ENCODE results near the gene PRDX5. TPM values are rescaled to one million over a fixed set of nuclear protein-coding genes. Genes with fewer than 3 reads are reported as not detected.
A peak's percentile ranks its signal among the peaks of the same experiment; 100 is the strongest.

The PRDX5 gene
- total and polyA plus RNA-seq, 2 donors from 2014 or later = 192 to 1,026 TPM

GRCh38 chr11:64316672-64317324 lies 1.1 kb upstream of the PRDX5 start:
- DNase-seq (peak in 2 of 5 donors; percentile 30 to 66), FAIRE-seq (no peak)
- Histone ChIP-seq H3K27ac (ENCODE audit: low read depth in 2 of 2, low read length in 2 of 2) (peak overlapping the region; percentile 100), H3K4me1 (ENCODE audit: control insufficient read depth in 2 of 3, insufficient read depth in 2 of 3, low read depth in 1 of 3, low read length in 3 of 3) (peaks cover 0 to 13% (median 6%) of the 10 kb centered on the region in 3 donors), H3K36me3 (ENCODE audit: control insufficient read depth in 2 of 3, insufficient read depth in 3 of 3, low read length in 3 of 3) (peaks cover 0 to 12% (median 8%) of the 10 kb centered on the region in 3 donors), H3K9me3 (ENCODE audit: control insufficient read depth in 2 of 3, insufficient read depth in 1 of 3, low read length in 3 of 3) (no peaks in the 10 kb centered on the region), H3K4me3 (ENCODE audit: low read length in 3 of 3) (peak overlapping the region; percentile 89 to 96 (median 92)), H3K9ac (ENCODE audit: low read length in 3 of 3) (peak overlapping the region; percentile 80 to 95 (median 89)), H3K27me3 (ENCODE audit: control insufficient read depth, insufficient read depth, low read length) (no peaks in the 10 kb centered on the region)
- TF ChIP-seq CTCF (IDR thresholded peaks at IDR 0.05; ENCODE audit: borderline replicate concordance, extremely low read depth, insufficient read depth) = no peak
- intact Hi-C loops (cut with DNase I) = no loop called here

GRCh38 chr11:64317325-64317960 lies 478 bp upstream of the PRDX5 start, which contains the start of gene TRMT112:
Gene TRMT112 (minus strand): TSS chr11:64317559. CDS start chr11:64317526, 33 bp downstream.
- FAIRE-seq (peak; percentile 94), DNase-seq (peak; percentile 97 to 99 (median 98))
- peaks cover 0 to 13% (median 6%) of the 10 kb centered on the region in 3 donors for H3K4me1 ChIP-seq (ENCODE audit: control insufficient read depth in 2 of 3, insufficient read depth in 2 of 3, low read depth in 1 of 3, low read length in 3 of 3)
- intact Hi-C loops (cut with DNase I) = no loop called here
- H3K27ac ChIP-seq (ENCODE audit: low read depth in 2 of 2, low read length in 2 of 2) = peak within 1 kb of the TSS; percentile 100
- H3K4me3 ChIP-seq (ENCODE audit: low read length in 3 of 3) = peak within 1 kb of the TSS; percentile 89 to 96 (median 92)
- no peaks in the 10 kb centered on the region for H3K9me3 ChIP-seq (ENCODE audit: control insufficient read depth in 2 of 3, insufficient read depth in 1 of 3, low read length in 3 of 3)
- peak within 1 kb of the TSS; percentile 89 to 97 (median 95) for H3K9ac ChIP-seq (ENCODE audit: low read length in 3 of 3)
- H3K36me3 ChIP-seq (ENCODE audit: control insufficient read depth in 2 of 3, insufficient read depth in 3 of 3, low read length in 3 of 3) = peaks cover 0 to 12% (median 8%) of the 10 kb centered on the region in 3 donors
- TF ChIP-seq CTCF (IDR thresholded peaks at IDR 0.05; ENCODE audit: borderline replicate concordance, extremely low read depth, insufficient read depth) = no peak
- no peaks in the 10 kb centered on the region for H3K27me3 ChIP-seq (ENCODE audit: control insufficient read depth, insufficient read depth, low read length)

- H3K9me3 ChIP-seq (ENCODE audit: control insufficient read depth in 2 of 3, insufficient read depth in 1 of 3, low read length in 3 of 3) = no peaks in the 10 kb centered on the region
- peaks cover 0 to 13% (median 6%) of the 10 kb centered on the region in 3 donors for H3K4me1 ChIP-seq (ENCODE audit: control insufficient read depth in 2 of 3, insufficient read depth in 2 of 3, low read depth in 1 of 3, low read length in 3 of 3)
- DNase-seq (peak in 1 of 5 donors; percentile 83), FAIRE-seq (no peak)
- H3K4me3 ChIP-seq (ENCODE audit: low read length in 3 of 3) = peak overlapping the region; percentile 89 to 96 (median 92)
- no peaks in the 10 kb centered on the region for H3K27me3 ChIP-seq (ENCODE audit: control insufficient read depth, insufficient read depth, low read length)
- intact Hi-C loops (cut with DNase I) = no loop called here
- no peak for TF ChIP-seq CTCF (IDR thresholded peaks at IDR 0.05; ENCODE audit: borderline replicate concordance, extremely low read depth, insufficient read depth)
- peaks cover 0 to 9% (median 5%) of the 10 kb centered on the region in 3 donors for H3K36me3 ChIP-seq (ENCODE audit: control insufficient read depth in 2 of 3, insufficient read depth in 3 of 3, low read length in 3 of 3)
- peak overlapping the region; percentile 37 to 89 (median 62) for H3K9ac ChIP-seq (ENCODE audit: low read length in 3 of 3)
- peak overlapping the region; percentile 100 for H3K27ac ChIP-seq (ENCODE audit: low read depth in 2 of 2, low read length in 2 of 2)
Measured at GRCh38 chr11:64318766-64319761, 1.1 kb downstream of the PRDX5 start.

Data from kidney (tissue), 14 donors.